H1 (cell line): Measurements from ENCODE around the gene AKR7A2. TPM values are rescaled to one million over a fixed set of nuclear protein-coding genes. Genes with fewer than 3 reads are reported as not detected.
A peak's percentile ranks its signal among the peaks of the same experiment; 100 is the strongest.

Experiments
- CTCF ChIA-PET: fragments of 300-600 bp; sonication (Branson Sonifier 250); formaldehyde crosslinking; loops from one replicate; lab custom pipeline; 2021; ENCODE audit not compliant: partially characterized antibody; lab: Charles Lee
- POLR2A ChIA-PET: fragments of 300-600 bp; sonication (Branson Sonifier 250); formaldehyde crosslinking; loops from one replicate; lab custom pipeline; 2021; ENCODE audit warnings: inconsistent platforms; ENCODE audit not compliant: partially characterized antibody; lab: Charles Lee
- DNase-seq, 2 experiments: peaks; one replicate each; pipeline versions ENCODE4 v3.0.0 to v3.0.0-alpha.2; 2010 to 2022; ENCODE audit warnings: low spot score in 2 of 2, low read depth in 1 of 2, mixed read lengths in 1 of 2
- FAIRE-seq: peaks from 2 replicates; lab custom pipeline; 2011; peaks lifted over from hg19 to GRCh38; lab: Jason Lieb, UNC
- H2AFZ ChIP-seq: 2 replicates; pipeline ENCODE4 v1.8.1; 2012; ENCODE audit warnings: low read length, inconsistent platforms
- H2AK5ac ChIP-seq: 2 replicates; pipeline ENCODE4 v1.6.1; 2013; ENCODE audit warnings: low read depth, low read length
- H2BK120ac ChIP-seq: replicated peaks from 2 replicates; pipeline ENCODE3; 2013; ENCODE audit warnings: low read depth, low read length, inconsistent platforms
- H2BK12ac ChIP-seq: 2 replicates; pipeline ENCODE4 v1.6.1; 2013; ENCODE audit warnings: low read depth, low read length
- H2BK15ac ChIP-seq: 2 replicates; pipeline ENCODE4 v1.6.1; 2013; ENCODE audit warnings: low read length
- H2BK20ac ChIP-seq: 2 replicates; pipeline ENCODE4 v1.6.1; 2013; ENCODE audit warnings: low read length
- H2BK5ac ChIP-seq: 2 replicates; pipeline ENCODE4 v1.6.1; 2013; ENCODE audit warnings: low read depth, low read length
- H3K14ac ChIP-seq: 2 replicates; pipeline ENCODE4 v1.6.1; 2013; ENCODE audit warnings: inconsistent platforms; ENCODE audit not compliant: insufficient read length
- H3K18ac ChIP-seq: 2 replicates; pipeline ENCODE4 v1.6.1; 2013; ENCODE audit warnings: low read length; ENCODE audit errors: extremely low read depth
- H3K23ac ChIP-seq: 2 replicates; pipeline ENCODE4 v1.6.1; 2013; ENCODE audit warnings: inconsistent platforms; ENCODE audit not compliant: insufficient read length
- H3K23me2 ChIP-seq: 2 replicates; pipeline ENCODE4 v1.6.1; 2013; ENCODE audit warnings: low read depth, low read length
- H3K27ac ChIP-seq: 2 replicates; pipeline ENCODE4 v1.6.1; 2011; ENCODE audit warnings: low read depth, low read length, inconsistent platforms
- H3K27me3 ChIP-seq, 4 experiments: replicated peaks in 1 of 4; 1 replicate in 1 of 4; 2 replicates in 3 of 4; pipeline versions ENCODE4 v1.6.1 to v1.8.1; 2011 to 2013; ENCODE audit warnings: low read length in 3 of 4, mild to moderate bottlenecking in 3 of 4, inconsistent platforms in 2 of 4, mixed read lengths in 2 of 4, moderate library complexity in 1 of 4; ENCODE audit not compliant: control insufficient read depth in 3 of 4, insufficient read depth in 3 of 4; ENCODE audit errors: extremely low read depth in 1 of 4
- H3K36me3 ChIP-seq, 4 experiments: 2 replicates each; pipeline versions ENCODE4 v1.6.1 to v1.8.1; 2011 to 2013; ENCODE audit warnings: mild to moderate bottlenecking in 4 of 4, low read length in 3 of 4, moderate library complexity in 2 of 4, control low read depth in 1 of 4, inconsistent platforms in 1 of 4; ENCODE audit not compliant: insufficient read depth in 4 of 4, control insufficient read depth in 2 of 4
- H3K4ac ChIP-seq: replicated peaks from 2 replicates; pipeline ENCODE3; 2013; ENCODE audit warnings: low read length, low read depth, mixed read lengths, inconsistent platforms; ENCODE audit not compliant: insufficient read length
- H3K4me1 ChIP-seq, 4 experiments: replicated peaks in 1 of 4; 1 replicate in 1 of 4; 2 replicates in 3 of 4; pipeline versions ENCODE4 v1.6.1 to v1.8.1; 2011 to 2013; ENCODE audit warnings: low read length in 3 of 4, inconsistent platforms in 2 of 4, mixed read lengths in 1 of 4; ENCODE audit not compliant: insufficient read depth in 4 of 4, control insufficient read depth in 3 of 4
- H3K4me2 ChIP-seq, 2 experiments: 2 replicates each; pipeline versions ENCODE4 v1.6.1 to v1.8.1; 2011 to 2013; ENCODE audit warnings: low read depth in 2 of 2, low read length in 2 of 2, control low read depth in 1 of 2, inconsistent platforms in 1 of 2, mild to moderate bottlenecking in 1 of 2; ENCODE audit not compliant: insufficient read depth in 1 of 2
- H3K4me3 ChIP-seq, 4 experiments: fragments of 200-600, 300-600 bp in 1 of 4; sonication (generic), shearing (Covaris generic), sonication (Bioruptor Twin) in 1 of 4; 2 replicates each; pipeline versions ENCODE4 v1.5.1 to v1.8.1; 2011 to 2016; ENCODE audit warnings: low read length in 4 of 4, low read depth in 3 of 4, control low read depth in 2 of 4, inconsistent platforms in 2 of 4, mild to moderate bottlenecking in 2 of 4, mixed read lengths in 1 of 4, moderate library complexity in 1 of 4; ENCODE audit not compliant: insufficient read depth in 2 of 4; ENCODE audit errors: extremely low read depth in 1 of 4
- H3K56ac ChIP-seq: replicated peaks from 2 replicates; pipeline ENCODE3; 2013; ENCODE audit warnings: low read depth, mild to moderate bottlenecking, mixed read lengths, low read length, inconsistent platforms; ENCODE audit not compliant: insufficient read length
- H3K79me1 ChIP-seq: 2 replicates; pipeline ENCODE4 v1.6.1; 2013; ENCODE audit warnings: low read depth, low read length, control low read depth
- H3K79me2 ChIP-seq, 2 experiments: 2 replicates each; pipeline versions ENCODE4 v1.6.1 to v1.8.1; 2012 to 2013; ENCODE audit warnings: low read length in 2 of 2, mild to moderate bottlenecking in 2 of 2, inconsistent platforms in 1 of 2; ENCODE audit not compliant: insufficient read depth in 2 of 2, control insufficient read depth in 1 of 2
- H3K9ac ChIP-seq, 4 experiments: replicated peaks in 1 of 4; 1 replicate in 1 of 4; 2 replicates in 3 of 4; pipeline versions ENCODE4 v1.6.1 to v1.8.1; 2011 to 2013; ENCODE audit warnings: low read depth in 3 of 4, low read length in 3 of 4, control low read depth in 2 of 4, mild to moderate bottlenecking in 2 of 4, moderate library complexity in 2 of 4, inconsistent platforms in 1 of 4; ENCODE audit errors: extremely low read depth in 1 of 4
- H3K9me3 ChIP-seq, 2 experiments: 2 replicates each; pipeline versions ENCODE4 v1.6.1 to v1.8.1; 2012 to 2013; ENCODE audit warnings: mild to moderate bottlenecking in 2 of 2, moderate library complexity in 2 of 2, control low read depth in 1 of 2, inconsistent platforms in 1 of 2, low read depth in 1 of 2, low read length in 1 of 2, mixed read lengths in 1 of 2; ENCODE audit not compliant: insufficient read depth in 2 of 2
- H4K20me1 ChIP-seq, 2 experiments: replicated peaks in 1 of 2; 2 replicates each; pipeline versions ENCODE3 to v1.8.1; 2011 to 2013; ENCODE audit warnings: inconsistent platforms in 2 of 2, low read length in 2 of 2, mild to moderate bottlenecking in 1 of 2; ENCODE audit not compliant: insufficient read depth in 2 of 2, control insufficient read depth in 1 of 2
- H4K5ac ChIP-seq: 2 replicates; pipeline ENCODE4 v1.6.1; 2013; ENCODE audit warnings: low read length, low read depth, mixed read lengths, inconsistent platforms; ENCODE audit not compliant: insufficient read length
- H4K8ac ChIP-seq: 2 replicates; pipeline ENCODE4 v1.8.0; 2013; ENCODE audit warnings: mild to moderate bottlenecking, moderate library complexity, low read length, inconsistent platforms; ENCODE audit not compliant: insufficient read depth; ENCODE audit errors: extremely low read depth
- H4K91ac ChIP-seq: replicated peaks from 2 replicates; pipeline ENCODE3; 2013; ENCODE audit warnings: low read length, mixed read lengths, inconsistent platforms; ENCODE audit not compliant: insufficient read length
- CEBPB ChIP-seq: IDR thresholded peaks from 2 replicates; pipeline ENCODE4 v1.6.1; 2012; ENCODE audit warnings: low read depth, low read length
- CTBP2 ChIP-seq: IDR thresholded peaks from 2 replicates; pipeline ENCODE4 v1.7.0; 2011; ENCODE audit warnings: borderline replicate concordance, mild to moderate bottlenecking, moderate library complexity, mixed read lengths, low read length; ENCODE audit not compliant: insufficient read depth, insufficient read length
- POLR2AphosphoS5 ChIP-seq: IDR thresholded peaks from 2 replicates; pipeline ENCODE4 v1.6.1; 2011; ENCODE audit warnings: low read depth, low read length
- WGBS, 2 experiments: shearing (Covaris generic) in 1 of 2; methylation state at CpG; one replicate each; pipeline versions ENCODE4 v1.1.6 to v1.1.7; 2013 to 2015; ENCODE audit warnings: low lambda C conversion rate in 2 of 2, mixed read lengths in 2 of 2, inconsistent platforms in 1 of 2, low coverage in 1 of 2, missing lambda C conversion rate in 1 of 2; ENCODE audit not compliant: insufficient replicate concordance in 2 of 2, insufficient coverage in 1 of 2, insufficient read length in 1 of 2; ENCODE audit errors: extremely low coverage in 1 of 2, missing lambda C conversion rate in 1 of 2; 5-methylcytosine and 5-hydroxymethylcytosine counted together
- polyA plus RNA-seq, 7 experiments: library from polyadenylated mRNA; depleted of rRNA in 3 of 7; stranded (reverse) in 5 of 7; unstranded in 2 of 7; fragments of >200 nt in 5 of 7; fragments of 200-250 nt in 2 of 7; gene quantifications; 1 replicate in 5 of 7; 2 replicates in 1 of 7; 4 replicates in 1 of 7; pipeline versions ENCODE4 v1.2.1 to v1.2.3, GENCODE V29; 2011 to 2013; ENCODE audit warnings: missing spikeins in 2 of 7, mixed read lengths in 2 of 7
- total RNA-seq: library from RNA; stranded (reverse); fragmentation: NEBNext Ultra II Directional; extraction: Animal tissue kit (Norgen Biotek cat#: 25700); gene quantifications from 2 replicates; pipeline ENCODE4 v1.2.1, GENCODE V29; 2021

Gene AKR7A2
- total and polyA plus RNA-seq, 2 of the 8 experiments (the other 6 are each of a cell fraction or from before 2014, with no cell fraction given), result 32.0 to 48.3 TPM

- Histone ChIP-seq H2BK20ac (no peak overlapping the region), H3K23ac (no peak overlapping the region), H4K91ac (no peak overlapping the region), H3K79me2 (no peaks in the 10 kb centered on the region), H2BK120ac (no peak overlapping the region), H3K4me3 (no peak overlapping the region), H2BK5ac (no peak overlapping the region), H3K56ac (peak overlapping the region; percentile 16), H3K14ac (no peak overlapping the region), H4K8ac (no peak overlapping the region), H4K5ac (no peak overlapping the region), H2BK15ac (no peak overlapping the region), H3K79me1 (no peaks in the 10 kb centered on the region), H3K9me3 (no peaks in the 10 kb centered on the region), H2BK12ac (no peak overlapping the region), H3K4ac (no peak overlapping the region), H2AK5ac (no peak overlapping the region), H3K18ac (no peak overlapping the region), H3K4me2 (no peak overlapping the region), H2AFZ (no peak overlapping the region), H3K23me2 (no peaks in the 10 kb centered on the region; the same call in 1 of the 2 replicates), H3K9ac (no peak overlapping the region), H3K27me3 (no peaks in the 10 kb centered on the region), H3K27ac (no peak overlapping the region), H3K4me1 (peaks cover 0 to 8% (median 2%) of the 10 kb centered on the region in 4 experiments; a peak in 2 of 7 replicates), H4K20me1 (peaks cover 0 to 3% of the 10 kb centered on the region in 2 experiments), H3K36me3 (no peaks in the 10 kb centered on the region)
- CTCF ChIA-PET, result interaction anchor here (0.6 to 1.4 kb wide), 6 partner anchors 8 to 248 kb away, joined by 3 to 4 read pairs (median 3); no protein-coding TSS in a partner anchor
- POLR2A ChIA-PET, result interaction anchor here (2.8 to 13.3 kb wide), 2 partner anchors 17 to 310 kb away, joined by 9 to 143 read pairs; partner anchors contain the start of genes AKR7A2, NBL1 and SLC66A1
- TF ChIP-seq CTBP2 (no peak), POLR2AphosphoS5 (0 out of 2 replicates have a peak, but pooled peaks have one; percentile 54), CEBPB (0 out of 2 replicates have a peak, but pooled peaks have one; percentile 14)
- 81% methylated on average over 9 of the region's 9 CpGs; no CpG with 5 or more reads in 1 of the 2 experiments for WGBS, 2 experiments
- FAIRE-seq (no peak), DNase-seq (no peak)
Measured at GRCh38 chr1:19333587-19334354, 21.8 kb upstream of the AKR7A2 start.
